IPS-18a (cell line): Measurements from ENCODE around the gene MORF4L2.

Source experiments
- H3K27ac ChIP-seq: one replicate; pipeline ENCODE4 v1.5.1; 2013; ENCODE audit warnings: low read length
- H3K27me3 ChIP-seq: one replicate; pipeline ENCODE4 v1.6.1; 2013; ENCODE audit warnings: mild to moderate bottlenecking, low read length; ENCODE audit not compliant: control insufficient read depth, insufficient read depth
- H3K36me3 ChIP-seq: one replicate; pipeline ENCODE4 v1.6.1; 2013; ENCODE audit warnings: low read depth, low read length; ENCODE audit not compliant: control insufficient read depth
- H3K4me1 ChIP-seq: one replicate; pipeline ENCODE4 v1.6.1; 2013; ENCODE audit warnings: low read depth, low read length; ENCODE audit not compliant: control insufficient read depth
- H3K4me3 ChIP-seq: one replicate; pipeline ENCODE4 v1.5.1; 2013; ENCODE audit warnings: low read length
- H3K9ac ChIP-seq: one replicate; pipeline ENCODE4 v1.6.1; 2013; ENCODE audit warnings: mild to moderate bottlenecking, low read length, moderate library complexity
- H3K9me3 ChIP-seq: one replicate; pipeline ENCODE4 v1.6.1; 2013; ENCODE audit warnings: low read depth, low read length; ENCODE audit not compliant: control insufficient read depth

Gene MORF4L2

GRCh38 chrX:103626855-103627254 is 59.6 kb downstream of the MORF4L2 start:
- H3K4me1 ChIP-seq, result peaks cover 5% of the 10 kb centered on the region
- no peak overlapping the region for H3K9ac ChIP-seq
- no peaks in the 10 kb centered on the region for H3K9me3 ChIP-seq
- no peak overlapping the region for H3K27ac ChIP-seq
- H3K4me3 ChIP-seq, result no peak overlapping the region
- no peaks in the 10 kb centered on the region for H3K36me3 ChIP-seq
- no peaks in the 10 kb centered on the region for H3K27me3 ChIP-seq
